Measurements from ENCODE around the gene KDM8.

DNA sequence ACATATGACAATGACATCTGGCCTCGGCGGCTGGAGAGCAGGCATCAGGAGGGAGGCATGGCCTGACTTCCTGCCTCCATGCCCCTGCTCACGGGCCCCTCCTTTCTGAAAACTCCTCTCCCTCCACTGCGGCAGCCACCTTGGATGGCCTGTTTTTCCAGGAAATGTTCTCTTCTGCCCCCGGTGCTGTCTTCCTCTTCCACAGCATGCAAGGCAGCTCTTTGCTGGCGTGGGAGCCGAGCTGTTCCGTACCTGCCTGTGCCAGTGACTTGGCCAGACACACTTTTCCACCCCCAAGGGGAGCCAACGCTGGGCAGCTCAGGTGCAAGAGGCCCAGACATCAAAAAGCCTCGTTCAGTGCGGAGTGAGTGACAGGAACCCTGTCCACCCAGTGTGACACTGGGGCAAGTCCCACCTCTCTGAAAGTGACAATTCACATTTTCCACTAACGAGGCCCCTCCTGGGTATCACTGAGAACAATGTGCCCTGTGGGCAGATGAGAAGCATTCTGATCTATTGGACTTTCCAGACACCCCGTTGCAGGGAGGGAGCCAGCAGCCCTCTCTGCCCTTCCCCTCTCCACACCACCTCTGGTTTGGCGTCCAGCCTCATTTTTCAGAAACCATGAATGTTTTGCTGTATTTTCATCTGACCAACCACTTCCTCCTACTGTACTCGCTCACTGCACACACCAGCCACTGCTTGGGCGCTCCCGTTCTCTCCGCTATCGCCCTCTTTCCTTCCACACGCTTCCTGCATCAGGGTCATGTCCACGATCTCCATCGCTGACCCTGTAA is 34.1 kb downstream of the KDM8 start:
- TF ChIP-seq, protein P1, sequence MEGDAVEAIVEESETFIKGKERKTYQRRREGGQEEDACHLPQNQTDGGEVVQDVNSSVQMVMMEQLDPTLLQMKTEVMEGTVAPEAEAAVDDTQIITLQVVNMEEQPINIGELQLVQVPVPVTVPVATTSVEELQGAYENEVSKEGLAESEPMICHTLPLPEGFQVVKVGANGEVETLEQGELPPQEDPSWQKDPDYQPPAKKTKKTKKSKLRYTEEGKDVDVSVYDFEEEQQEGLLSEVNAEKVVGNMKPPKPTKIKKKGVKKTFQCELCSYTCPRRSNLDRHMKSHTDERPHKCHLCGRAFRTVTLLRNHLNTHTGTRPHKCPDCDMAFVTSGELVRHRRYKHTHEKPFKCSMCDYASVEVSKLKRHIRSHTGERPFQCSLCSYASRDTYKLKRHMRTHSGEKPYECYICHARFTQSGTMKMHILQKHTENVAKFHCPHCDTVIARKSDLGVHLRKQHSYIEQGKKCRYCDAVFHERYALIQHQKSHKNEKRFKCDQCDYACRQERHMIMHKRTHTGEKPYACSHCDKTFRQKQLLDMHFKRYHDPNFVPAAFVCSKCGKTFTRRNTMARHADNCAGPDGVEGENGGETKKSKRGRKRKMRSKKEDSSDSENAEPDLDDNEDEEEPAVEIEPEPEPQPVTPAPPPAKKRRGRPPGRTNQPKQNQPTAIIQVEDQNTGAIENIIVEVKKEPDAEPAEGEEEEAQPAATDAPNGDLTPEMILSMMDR (IDR thresholded peaks at IDR 0.05; ENCODE audit: insufficient read depth, low read length, poor library complexity, severe bottlenecking) = no peak
- no peak for TF ChIP-seq EZH2phosphoT487 (conservative IDR thresholded peaks at IDR 0.05; ENCODE audit: low read length)
